ENCODE results near the gene EVI5.
"Not testable (repeated sequence)": the region's sequence is repeated elsewhere in the genome, so short reads cannot be mapped to it uniquely, and the experiment has no call there.

EVI5 gene

GRCh38 chr1:92721157-92721556 is 63.8 kb downstream of the EVI5 start:
- H2AFZ ChIP-seq (ENCODE audit: low read length, unreplicated experiment); H3K4me3 ChIP-seq (ENCODE audit: low read depth, low read length); H3K36me3 ChIP-seq (ENCODE audit: insufficient read depth, low read length); H3K27ac ChIP-seq (ENCODE audit: low read depth, low read length); H3K79me2 ChIP-seq (ENCODE audit: control insufficient read depth, insufficient read depth, low read length, unreplicated experiment); H3K27me3 ChIP-seq (ENCODE audit: insufficient read depth, low read length); H3K4me1 ChIP-seq (ENCODE audit: control insufficient read depth, insufficient read depth, low read length, unreplicated experiment): not testable (repeated sequence)

GRCh38 chr1:92715476-92715951 is 69.4 kb downstream of the EVI5 start:
- not testable (repeated sequence) for H3K4me1 ChIP-seq (ENCODE audit: control insufficient read depth, insufficient read depth, low read length, unreplicated experiment); H3K36me3 ChIP-seq (ENCODE audit: insufficient read depth, low read length); H3K4me3 ChIP-seq (ENCODE audit: low read depth, low read length); H3K27me3 ChIP-seq (ENCODE audit: insufficient read depth, low read length); H2AFZ ChIP-seq (ENCODE audit: low read length, unreplicated experiment); H3K79me2 ChIP-seq (ENCODE audit: control insufficient read depth, insufficient read depth, low read length, unreplicated experiment); H3K27ac ChIP-seq (ENCODE audit: low read depth, low read length)

- Histone ChIP-seq H3K27me3 (ENCODE audit: insufficient read depth, low read length) (no peaks in the 10 kb centered on the region), H2AFZ (ENCODE audit: low read length, unreplicated experiment) (no peak overlapping the region), H3K27ac (ENCODE audit: low read depth, low read length) (no peak overlapping the region), H3K79me2 (ENCODE audit: control insufficient read depth, insufficient read depth, low read length, unreplicated experiment) (no peaks in the 10 kb centered on the region), H3K36me3 (ENCODE audit: insufficient read depth, low read length) (no peaks in the 10 kb centered on the region), H3K4me1 (ENCODE audit: control insufficient read depth, insufficient read depth, low read length, unreplicated experiment) (peaks cover 5% of the 10 kb centered on the region), H3K4me3 (ENCODE audit: low read depth, low read length) (no peak overlapping the region)
These were observed 71.0 kb downstream of the EVI5 start for GRCh38 chr1:92713939-92714338.

- Histone ChIP-seq H3K27me3 (ENCODE audit: insufficient read depth, low read length) (no peaks in the 10 kb centered on the region), H3K4me1 (ENCODE audit: control insufficient read depth, insufficient read depth, low read length, unreplicated experiment) (peaks cover 23% of the 10 kb centered on the region), H3K27ac (ENCODE audit: low read depth, low read length) (no peak overlapping the region), H3K79me2 (ENCODE audit: control insufficient read depth, insufficient read depth, low read length, unreplicated experiment) (peaks cover 10% of the 10 kb centered on the region), H3K36me3 (ENCODE audit: insufficient read depth, low read length) (no peaks in the 10 kb centered on the region), H3K4me3 (ENCODE audit: low read depth, low read length) (no peak overlapping the region), H2AFZ (ENCODE audit: low read length, unreplicated experiment) (no peak overlapping the region)
These were observed 73.3 kb downstream of the EVI5 start for GRCh38 chr1:92711473-92712165.

- Histone ChIP-seq H3K36me3 (ENCODE audit: insufficient read depth, low read length) (no peaks in the 10 kb centered on the region), H2AFZ (ENCODE audit: low read length, unreplicated experiment) (no peak overlapping the region), H3K27me3 (ENCODE audit: insufficient read depth, low read length) (no peaks in the 10 kb centered on the region), H3K27ac (ENCODE audit: low read depth, low read length) (no peak overlapping the region), H3K79me2 (ENCODE audit: control insufficient read depth, insufficient read depth, low read length, unreplicated experiment) (peaks cover 18% of the 10 kb centered on the region), H3K4me1 (ENCODE audit: control insufficient read depth, insufficient read depth, low read length, unreplicated experiment) (peaks cover 31% of the 10 kb centered on the region), H3K4me3 (ENCODE audit: low read depth, low read length) (no peak overlapping the region)
These were observed 75.2 kb downstream of the EVI5 start for GRCh38 chr1:92709738-92710137.

- Histone ChIP-seq H3K4me1 (ENCODE audit: control insufficient read depth, insufficient read depth, low read length, unreplicated experiment) (peaks cover 31% of the 10 kb centered on the region), H3K27ac (ENCODE audit: low read depth, low read length) (no peak overlapping the region), H2AFZ (ENCODE audit: low read length, unreplicated experiment) (no peak overlapping the region), H3K79me2 (ENCODE audit: control insufficient read depth, insufficient read depth, low read length, unreplicated experiment) (peaks cover 18% of the 10 kb centered on the region), H3K4me3 (ENCODE audit: low read depth, low read length) (no peak overlapping the region), H3K36me3 (ENCODE audit: insufficient read depth, low read length) (no peaks in the 10 kb centered on the region), H3K27me3 (ENCODE audit: insufficient read depth, low read length) (no peaks in the 10 kb centered on the region)
These were observed 76.4 kb downstream of the EVI5 start for GRCh38 chr1:92708368-92708950.

GRCh38 chr1:92707709-92708108 is 77.2 kb downstream of the EVI5 start:
- Histone ChIP-seq H3K4me3 (ENCODE audit: low read depth, low read length) (no peak overlapping the region), H3K27ac (ENCODE audit: low read depth, low read length) (no peak overlapping the region), H2AFZ (ENCODE audit: low read length, unreplicated experiment) (no peak overlapping the region), H3K36me3 (ENCODE audit: insufficient read depth, low read length) (no peaks in the 10 kb centered on the region), H3K4me1 (ENCODE audit: control insufficient read depth, insufficient read depth, low read length, unreplicated experiment) (peaks cover 31% of the 10 kb centered on the region), H3K79me2 (ENCODE audit: control insufficient read depth, insufficient read depth, low read length, unreplicated experiment) (peaks cover 18% of the 10 kb centered on the region), H3K27me3 (ENCODE audit: insufficient read depth, low read length) (no peaks in the 10 kb centered on the region)

- Histone ChIP-seq H2AFZ (ENCODE audit: low read length, unreplicated experiment) (no peak overlapping the region), H3K4me3 (ENCODE audit: low read depth, low read length) (no peak overlapping the region)
These were observed 77.6 kb downstream of the EVI5 start for GRCh38 chr1:92707292-92707691.

GRCh38 chr1:92705446-92705845 is 79.5 kb downstream of the EVI5 start:
- Histone ChIP-seq H3K4me1 (ENCODE audit: control insufficient read depth, insufficient read depth, low read length, unreplicated experiment) (peaks cover 31% of the 10 kb centered on the region), H3K27me3 (ENCODE audit: insufficient read depth, low read length) (no peaks in the 10 kb centered on the region), H2AFZ (ENCODE audit: low read length, unreplicated experiment) (no peak overlapping the region), H3K4me3 (ENCODE audit: low read depth, low read length) (no peak overlapping the region), H3K36me3 (ENCODE audit: insufficient read depth, low read length) (no peaks in the 10 kb centered on the region), H3K27ac (ENCODE audit: low read depth, low read length) (no peak overlapping the region), H3K79me2 (ENCODE audit: control insufficient read depth, insufficient read depth, low read length, unreplicated experiment) (peaks cover 18% of the 10 kb centered on the region)

More at GRCh38 chr1:92707292-92707691, 77.6 kb downstream of the EVI5 start:
- Histone ChIP-seq H3K27me3 (ENCODE audit: insufficient read depth, low read length) (no peaks in the 10 kb centered on the region), H3K4me1 (ENCODE audit: control insufficient read depth, insufficient read depth, low read length, unreplicated experiment) (peaks cover 31% of the 10 kb centered on the region), H3K36me3 (ENCODE audit: insufficient read depth, low read length) (no peaks in the 10 kb centered on the region), H3K79me2 (ENCODE audit: control insufficient read depth, insufficient read depth, low read length, unreplicated experiment) (peaks cover 18% of the 10 kb centered on the region), H3K27ac (ENCODE audit: low read depth, low read length) (no peak overlapping the region)

- Histone ChIP-seq H3K27me3 (ENCODE audit: insufficient read depth, low read length) (no peaks in the 10 kb centered on the region), H3K79me2 (ENCODE audit: control insufficient read depth, insufficient read depth, low read length, unreplicated experiment) (peaks cover 4% of the 10 kb centered on the region), H3K27ac (ENCODE audit: low read depth, low read length) (no peak overlapping the region), H3K4me3 (ENCODE audit: low read depth, low read length) (no peak overlapping the region), H2AFZ (ENCODE audit: low read length, unreplicated experiment) (no peak overlapping the region), H3K4me1 (ENCODE audit: control insufficient read depth, insufficient read depth, low read length, unreplicated experiment) (peaks cover 8% of the 10 kb centered on the region), H3K36me3 (ENCODE audit: insufficient read depth, low read length) (0 out of 2 replicates have a peak, but pooled peaks cover 9% of the 10 kb centered on the region)
These were observed 83.8 kb downstream of the EVI5 start for GRCh38 chr1:92701147-92701546.

- 0 out of 2 replicates have a peak, but pooled peaks cover 9% of the 10 kb centered on the region for H3K36me3 ChIP-seq (ENCODE audit: insufficient read depth, low read length)
- no peak overlapping the region for H2AFZ ChIP-seq (ENCODE audit: low read length, unreplicated experiment)
These were observed 86.0 kb downstream of the EVI5 start for GRCh38 chr1:92698932-92699331.

More at GRCh38 chr1:92698932-92699331, 86.0 kb downstream of the EVI5 start:
- Histone ChIP-seq H3K4me3 (ENCODE audit: low read depth, low read length) (no peak overlapping the region), H3K27ac (ENCODE audit: low read depth, low read length) (no peak overlapping the region), H3K27me3 (ENCODE audit: insufficient read depth, low read length) (no peaks in the 10 kb centered on the region), H3K4me1 (ENCODE audit: control insufficient read depth, insufficient read depth, low read length, unreplicated experiment) (no peaks in the 10 kb centered on the region), H3K79me2 (ENCODE audit: control insufficient read depth, insufficient read depth, low read length, unreplicated experiment) (no peaks in the 10 kb centered on the region)
